PC-3 (cell line): Measurements from ENCODE around the gene RGS12.

Experiments used
- CTCF ChIP-seq: fragments of 300-600 bp; sonication (generic); conservative IDR thresholded peaks from 2 replicates; pipeline ENCODE4 v1.5.1; 2017; ENCODE audit warnings: antibody characterized with exemption, low read depth, mild to moderate bottlenecking, low read length
- EZH2 ChIP-seq: fragments of 300-600 bp; sonication (generic); IDR thresholded peaks from one replicate; pipeline ENCODE4 v1.6.1; 2017; ENCODE audit warnings: antibody characterized with exemption, mild to moderate bottlenecking, low read length; ENCODE audit not compliant: unreplicated experiment
- EZH2phosphoT487 ChIP-seq: fragments of 300-600 bp; sonication (generic); IDR thresholded peaks from 2 replicates; pipeline ENCODE4 v1.6.1; 2018; ENCODE audit warnings: mild to moderate bottlenecking, antibody characterized with exemption, low read length, borderline replicate concordance

- TF ChIP-seq CTCF (no peak), EZH2phosphoT487 (no peak), EZH2 (no peak)
These were observed 36.4 kb upstream of the RGS12 start for GRCh38 chr4:3256230-3257102.
